ENCODE results near the gene IL36RN. TPM values are rescaled to one million over a fixed set of nuclear protein-coding genes. Genes with fewer than 3 reads are reported as not detected.

The IL36RN gene
- total RNA-seq, 4 donors from 2014 or later = not detected

- no peak for TF ChIP-seq CTCF (IDR thresholded peaks at IDR 0.05)
- no peak for TF ChIP-seq POLR2A (IDR thresholded peaks at IDR 0.05)
- WGBS, 2 donors = 85 to 90% methylated on average over 2 of the region's 2 CpGs
- no peaks in the 10 kb centered on the region for H3K9me3 ChIP-seq
- no peak overlapping the region for H3K4me3 ChIP-seq (replicated peaks in 1 of 3)
- no peaks in the 10 kb centered on the region for H3K36me3 ChIP-seq
- H3K27ac ChIP-seq = no peak overlapping the region
- intact Hi-C loops (cut with DNase I) = no loop called here
- H3K4me1 ChIP-seq = no peaks in the 10 kb centered on the region
- no peaks in the 10 kb centered on the region for H3K27me3 ChIP-seq
- no peak for DNase-seq
Observed at GRCh38 chr2:113039158-113039557, 19.8 kb upstream of the IL36RN start.

- intact Hi-C loops (cut with DNase I) = no loop called here
- Histone ChIP-seq H3K9me3 (no peaks in the 10 kb centered on the region), H3K27ac (no peak overlapping the region), H3K27me3 (no peaks in the 10 kb centered on the region), H3K4me1 (no peaks in the 10 kb centered on the region), H3K36me3 (no peaks in the 10 kb centered on the region), H3K4me3 (replicated peaks in 1 of 3) (no peak overlapping the region)
- WGBS, 2 donors = 53 to 58% methylated on average over 5 of the region's 5 CpGs
- TF ChIP-seq CTCF (IDR thresholded peaks at IDR 0.05) (no peak), POLR2A (IDR thresholded peaks at IDR 0.05) (no peak)
- no peak for DNase-seq
Observed at GRCh38 chr2:113039719-113040118, 19.3 kb upstream of the IL36RN start.

- no peaks in the 10 kb centered on the region for H3K27me3 ChIP-seq
- DNase-seq = no peak
- WGBS, 2 donors = 66 to 72% methylated on average over 5 of the region's 5 CpGs
Observed at GRCh38 chr2:113041871-113042270, 17.1 kb upstream of the IL36RN start.

DNA sequence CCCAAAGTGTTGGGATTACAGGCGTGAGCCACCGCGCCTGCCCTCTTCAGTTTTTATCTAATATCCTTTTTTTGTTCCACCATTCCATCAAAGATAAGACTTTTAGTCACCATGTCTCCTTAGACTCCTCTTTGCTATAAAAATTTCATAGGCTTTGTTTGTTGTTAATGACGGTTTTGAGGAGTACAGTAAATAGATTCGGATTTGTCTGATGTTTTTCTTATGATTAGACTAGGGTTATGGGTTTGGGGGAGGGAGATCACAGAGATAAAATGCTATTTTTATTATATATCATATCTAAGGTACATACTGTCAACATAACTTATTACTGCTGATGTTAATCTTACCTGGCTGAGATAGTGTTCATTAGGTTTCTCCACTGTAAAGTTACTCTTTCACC is 12.5 kb upstream of the IL36RN start:
- Histone ChIP-seq H3K27ac (no peak overlapping the region), H3K4me3 (replicated peaks in 1 of 3) (no peak overlapping the region), H3K4me1 (no peaks in the 10 kb centered on the region), H3K36me3 (no peaks in the 10 kb centered on the region), H3K9me3 (no peaks in the 10 kb centered on the region), H3K27me3 (no peaks in the 10 kb centered on the region)
- no peak for TF ChIP-seq CTCF (IDR thresholded peaks at IDR 0.05)
- TF ChIP-seq POLR2A (IDR thresholded peaks at IDR 0.05) = no peak
- no peak for DNase-seq
- WGBS, 2 donors = 94 to 95% methylated on average over 5 of the region's 5 CpGs
- intact Hi-C loops (cut with DNase I) = no loop called here

More at GRCh38 chr2:113041871-113042270, 17.1 kb upstream of the IL36RN start:
- H3K36me3 ChIP-seq = no peaks in the 10 kb centered on the region
- TF ChIP-seq POLR2A (IDR thresholded peaks at IDR 0.05) (no peak), CTCF (IDR thresholded peaks at IDR 0.05) (no peak)
- H3K27ac ChIP-seq = no peak overlapping the region
- H3K9me3 ChIP-seq = no peaks in the 10 kb centered on the region
- H3K4me3 ChIP-seq (replicated peaks in 1 of 3) = no peak overlapping the region
- intact Hi-C loops (cut with DNase I) = no loop called here
- H3K4me1 ChIP-seq = no peaks in the 10 kb centered on the region

DNA sequence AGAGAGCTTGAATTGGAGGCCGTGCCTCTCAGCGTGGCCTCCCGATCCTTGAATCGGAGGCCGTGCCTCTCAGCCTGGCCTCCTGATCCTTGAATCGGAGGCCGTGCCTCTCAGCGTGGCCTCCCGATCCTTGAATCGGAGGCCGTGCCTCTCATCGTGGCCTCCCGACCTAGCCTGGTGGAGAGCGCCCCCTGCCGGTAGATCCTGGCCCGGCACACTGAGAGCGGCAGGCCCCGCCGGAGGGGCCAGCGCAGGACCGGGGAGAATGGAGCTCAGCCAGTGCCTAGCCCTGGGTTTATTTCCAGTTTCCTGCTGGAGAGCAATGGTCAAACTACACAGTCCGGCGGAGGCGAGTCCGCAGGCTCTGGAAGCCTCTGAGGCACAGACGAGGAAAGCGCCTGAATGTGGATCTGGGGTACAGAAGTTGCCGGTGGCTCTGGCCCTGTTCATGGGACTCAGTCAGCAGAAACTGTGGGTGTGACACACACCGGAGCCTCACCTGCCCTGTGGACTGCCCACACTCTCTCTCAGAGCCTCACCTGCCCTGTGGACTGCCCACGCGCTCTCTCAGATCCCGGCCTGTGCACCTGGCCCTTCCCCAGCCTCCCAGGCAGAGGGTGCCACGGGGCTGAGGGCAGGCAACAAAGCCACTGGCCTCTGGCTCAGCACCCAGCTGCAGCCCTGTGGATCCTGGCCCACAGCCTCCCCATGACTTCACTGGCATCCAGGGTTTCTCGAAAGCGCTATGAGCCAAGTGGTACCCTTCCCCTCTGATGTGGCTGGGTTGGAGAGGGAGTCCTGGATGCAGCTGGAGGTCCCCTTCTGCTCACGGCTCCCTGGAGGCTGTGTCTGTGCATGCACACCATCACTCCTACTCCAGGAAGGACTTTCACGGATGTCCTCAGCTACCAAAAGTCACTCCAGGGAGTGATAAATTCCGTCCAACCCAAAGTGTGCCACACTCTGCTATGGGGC is 7.8 kb upstream of the IL36RN start:
- Histone ChIP-seq H3K27ac (no peak overlapping the region), H3K27me3 (no peaks in the 10 kb centered on the region), H3K4me3 (replicated peaks in 1 of 3) (no peak overlapping the region), H3K9me3 (no peaks in the 10 kb centered on the region), H3K36me3 (no peaks in the 10 kb centered on the region), H3K4me1 (no peaks in the 10 kb centered on the region)
- WGBS, 2 donors = 92 to 97% methylated on average over 26 to 37 of the region's 38 CpGs
- TF ChIP-seq POLR2A (IDR thresholded peaks at IDR 0.05) (no peak), CTCF (IDR thresholded peaks at IDR 0.05) (no peak)
- intact Hi-C loops (cut with DNase I) = no loop called here
- DNase-seq = no peak

All from thyroid gland (tissue), 4 donors.